Sigmoid colon (tissue), 4 donors: ENCODE measurements around the gene RNF125.

Source experiments
- CTCF ChIP-seq, 4 experiments: fragments of 450-650 bp in 3 of 4; fragments of 200-600 bp in 1 of 4; IDR thresholded peaks; one replicate each; pipeline ENCODE4 v1.5.1; 2016 to 2019; ENCODE audit warnings: antibody characterized with exemption in 4 of 4, mild to moderate bottlenecking in 3 of 4, moderate library complexity in 2 of 4
- EP300 ChIP-seq, 4 donors: sonication (generic); formaldehyde crosslinking; IDR thresholded peaks; one replicate each; pipeline ENCODE4 v1.6.1; 2017; ENCODE audit warnings: antibody characterized with exemption in 4 of 4
- POLR2A ChIP-seq, 2 donors: fragments of 450-650 bp; IDR thresholded peaks; one replicate each; pipeline ENCODE4 v1.6.1; 2016; ENCODE audit warnings: antibody characterized with exemption in 2 of 2, mild to moderate bottlenecking in 2 of 2, moderate library complexity in 2 of 2

DNA sequence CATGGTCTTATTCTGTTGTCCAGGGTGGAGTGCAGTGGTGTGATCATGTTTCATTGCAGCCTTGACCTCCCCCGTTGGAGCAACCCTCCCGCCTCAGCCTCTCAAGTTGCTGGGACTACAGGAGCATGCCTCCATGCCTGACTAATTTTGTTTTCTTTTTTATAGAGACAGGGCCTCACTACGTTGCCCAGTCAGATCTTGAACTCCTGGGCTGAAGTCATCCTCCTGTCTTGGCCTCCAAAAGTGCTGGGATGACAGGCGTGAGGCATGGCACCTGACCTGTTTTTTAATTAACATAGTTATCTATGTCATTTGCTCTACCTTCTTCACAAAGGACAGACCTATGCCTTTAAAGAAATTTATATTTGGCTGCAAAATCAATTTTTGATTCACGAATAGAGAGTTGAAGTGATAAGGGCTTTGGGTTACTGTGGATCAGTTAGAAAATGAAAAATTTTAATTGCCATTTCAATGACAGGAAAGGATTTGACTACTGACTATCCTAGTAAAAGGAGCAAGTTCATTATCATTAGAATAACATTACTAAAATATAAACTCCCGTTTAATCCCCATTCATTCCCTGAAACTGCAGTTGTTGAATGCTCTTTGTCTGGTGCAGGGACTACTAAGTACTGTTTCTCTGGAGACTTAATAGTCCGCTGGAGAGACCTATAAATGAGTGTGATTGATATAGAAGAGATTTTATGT, 76.7 kb downstream of the RNF125 start:
- TF ChIP-seq CTCF (IDR thresholded peaks at IDR 0.05) (no peak), POLR2A (IDR thresholded peaks at IDR 0.05) (no peak), EP300 (IDR thresholded peaks at IDR 0.05) (no peak)
